GM19468 (cell line): ENCODE data around the gene TOMM40L.

Source experiments
- ATAC-seq: cut with Tn5 transposase; IDR thresholded peaks from one replicate; pipeline ENCODE4 v1.9.1; 2021; ENCODE audit warnings: mild to moderate bottlenecking, moderate library complexity, moderate number of reproducible peaks; ENCODE audit not compliant: unreplicated experiment; ENCODE audit errors: extremely low read depth

Gene TOMM40L

DNA sequence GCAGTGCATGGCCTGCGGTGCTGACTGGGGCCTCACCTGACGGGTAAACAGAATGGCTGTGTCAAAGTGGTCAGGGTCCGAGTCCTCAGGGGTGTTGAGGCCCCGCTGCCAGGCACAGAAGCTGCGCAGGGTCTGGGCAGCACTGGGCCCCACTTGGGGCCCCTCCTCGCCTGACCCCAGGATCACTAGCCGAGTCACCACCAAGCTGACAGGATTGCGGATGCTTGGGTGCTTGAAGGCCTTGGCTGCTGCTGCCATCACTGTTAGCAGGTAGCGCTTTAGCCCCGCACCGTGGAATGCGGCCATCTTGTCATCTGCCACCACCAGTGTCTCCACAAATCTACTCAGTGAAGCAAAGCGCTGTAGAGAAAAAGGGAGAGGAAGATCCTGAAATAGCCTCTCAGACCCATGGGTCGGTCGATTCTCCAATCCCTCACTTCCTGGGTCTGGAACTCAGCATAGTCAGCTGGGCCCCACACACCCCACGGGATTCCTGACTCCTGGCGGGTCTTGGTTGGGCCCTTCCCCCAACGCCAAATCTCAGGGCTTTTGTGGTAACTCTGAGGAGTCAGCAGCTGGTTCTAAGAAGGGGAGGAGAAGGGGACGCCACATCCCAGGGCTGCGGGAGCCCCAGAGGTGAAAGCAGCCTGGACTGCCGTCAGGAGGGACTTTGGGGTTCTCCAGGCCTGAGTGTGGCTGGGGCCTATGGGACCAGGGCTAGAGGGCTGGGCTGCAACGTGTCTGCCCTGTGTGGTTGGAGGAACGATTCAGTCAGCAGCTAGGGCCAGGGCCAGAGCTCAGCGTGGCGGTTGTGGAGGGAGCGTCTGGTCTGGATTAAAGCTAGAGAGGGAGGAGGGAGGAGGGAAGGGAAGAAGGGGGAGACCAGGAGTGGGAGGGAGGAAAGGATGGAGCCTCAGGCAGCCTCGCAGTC lies 29.1 kb upstream of the TOMM40L start:
- no peak for ATAC-seq

DNA sequence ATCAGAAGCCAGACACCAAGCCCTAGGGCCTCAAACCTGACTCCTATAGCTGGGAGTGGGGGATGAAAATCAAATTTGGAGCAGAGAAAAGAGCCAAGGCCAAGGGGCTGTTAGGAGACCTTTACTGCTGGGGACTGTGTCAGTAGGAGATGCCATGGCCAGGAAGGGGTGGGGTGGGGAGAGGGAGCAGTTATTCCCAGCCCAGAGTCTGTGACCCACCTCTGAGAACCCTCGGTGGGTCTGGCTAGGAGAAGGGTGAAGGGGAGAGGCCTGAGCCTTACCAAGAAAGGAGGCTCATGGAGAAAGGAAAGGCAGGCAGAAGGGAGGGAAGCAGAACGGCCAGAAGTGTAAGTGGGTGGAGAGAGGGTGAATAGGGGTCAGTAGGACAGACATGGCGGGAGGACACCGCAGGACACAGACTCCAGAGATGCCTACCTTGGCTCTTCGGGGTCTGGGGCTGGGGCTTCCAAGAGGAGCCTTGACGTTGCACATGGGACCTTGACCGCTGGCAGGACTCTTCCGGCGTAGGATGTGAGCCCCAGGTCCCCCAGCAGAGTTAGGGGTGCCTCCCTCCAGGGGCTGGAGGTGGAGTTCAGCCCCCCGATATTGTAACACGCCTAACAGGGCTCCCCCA lies 28.2 kb upstream of the TOMM40L start:
- no peak for ATAC-seq

DNA sequence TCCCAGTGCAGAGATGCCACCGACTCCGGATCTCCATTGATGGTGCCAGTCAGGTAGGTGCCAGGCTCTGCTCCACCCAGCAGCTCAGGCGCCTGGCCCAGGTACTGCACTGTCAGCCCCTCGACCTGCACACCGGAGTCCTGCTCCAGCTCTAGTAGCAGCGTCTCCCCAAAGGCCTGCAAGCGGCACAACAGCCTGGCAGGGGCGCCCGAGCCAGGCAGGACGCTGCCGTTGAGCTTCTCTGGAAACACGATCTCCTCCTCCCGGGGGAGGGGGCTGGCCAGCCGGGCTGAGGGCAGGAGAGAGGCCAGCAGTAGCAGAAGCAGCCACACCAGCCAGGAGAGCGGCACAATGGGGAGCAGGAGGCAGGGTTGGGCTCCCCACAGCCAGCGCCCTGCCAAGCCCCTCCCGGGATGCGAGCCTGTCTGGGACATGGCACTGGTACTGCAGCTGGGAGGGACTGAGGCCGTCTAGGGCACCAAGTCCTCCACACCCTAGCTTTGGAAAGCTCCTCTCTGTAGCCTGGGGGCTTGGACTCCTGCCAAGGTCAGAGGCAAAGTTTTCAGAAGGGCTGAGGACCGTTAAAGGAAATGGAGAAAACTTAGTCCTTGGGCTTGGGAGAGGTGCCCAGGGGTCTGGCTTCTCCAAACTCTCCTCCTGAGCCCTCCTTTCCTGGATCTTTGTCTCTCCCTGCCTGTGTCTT lies 27.5 kb upstream of the TOMM40L start:
- no peak for ATAC-seq

DNA sequence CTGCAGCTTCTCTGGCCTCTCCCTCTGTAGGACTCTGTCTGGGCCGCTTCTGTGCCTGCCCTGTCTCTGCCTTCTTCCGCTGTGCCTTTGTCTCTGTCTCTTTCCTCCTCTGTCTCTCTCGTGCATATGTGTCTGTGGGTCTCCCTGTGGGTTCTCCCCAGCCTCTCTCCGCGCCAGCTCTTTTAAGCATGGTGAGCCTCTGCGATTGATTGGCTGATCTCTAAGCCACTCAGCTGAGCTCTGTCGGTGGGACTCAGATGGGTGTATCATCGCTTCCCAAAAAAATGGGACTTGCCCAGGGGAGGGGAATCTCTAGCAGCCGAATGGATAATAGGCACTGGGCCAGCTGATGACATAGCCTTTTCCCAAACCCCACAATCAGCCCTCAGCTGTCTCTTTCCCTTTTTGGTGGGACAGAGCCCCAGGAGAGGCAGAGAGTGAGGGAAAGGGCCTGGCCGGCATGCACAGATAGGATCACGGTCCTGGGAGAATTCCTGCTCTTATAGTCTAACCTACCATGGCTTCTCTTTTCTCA lies 26.9 kb upstream of the TOMM40L start, which contains the start of gene ADAMTS4:
Gene ADAMTS4, minus strand, starts transcription at position 158 of the 535 bp plus-strand sequence. CDS start 427 bp downstream, outside the sequence.
- no peak for ATAC-seq

DNA sequence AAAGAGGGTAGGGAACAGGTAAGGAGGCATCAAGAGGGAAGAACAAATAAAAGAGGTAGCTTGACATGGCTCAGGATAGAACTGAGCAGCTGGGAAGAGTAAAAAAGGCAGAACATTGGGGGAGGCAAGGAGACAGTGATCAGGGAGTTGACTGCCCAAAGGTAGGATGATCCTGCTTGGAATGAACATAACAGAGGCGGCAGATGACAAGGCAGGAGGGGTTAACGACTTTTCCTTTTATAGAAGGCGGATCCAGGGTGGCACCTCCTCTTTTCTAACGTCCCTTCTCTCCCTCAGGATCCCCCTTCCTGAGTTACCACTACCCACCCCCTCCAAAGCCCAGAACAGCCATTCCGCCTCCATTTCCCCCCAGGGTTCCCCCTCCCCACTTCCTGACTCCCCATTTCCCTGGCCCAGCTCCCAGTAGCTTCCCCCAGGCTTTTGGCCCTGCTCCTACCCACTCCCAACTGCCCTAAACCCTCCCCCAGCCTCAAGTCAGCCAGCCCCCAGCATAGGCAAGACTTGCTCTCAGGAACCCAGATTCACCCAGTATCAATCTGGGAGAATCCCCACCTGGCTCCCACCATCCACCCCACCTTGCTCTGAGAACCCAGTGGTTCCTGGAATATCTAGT lies 26.2 kb upstream of the TOMM40L start:
- no peak for ATAC-seq

DNA sequence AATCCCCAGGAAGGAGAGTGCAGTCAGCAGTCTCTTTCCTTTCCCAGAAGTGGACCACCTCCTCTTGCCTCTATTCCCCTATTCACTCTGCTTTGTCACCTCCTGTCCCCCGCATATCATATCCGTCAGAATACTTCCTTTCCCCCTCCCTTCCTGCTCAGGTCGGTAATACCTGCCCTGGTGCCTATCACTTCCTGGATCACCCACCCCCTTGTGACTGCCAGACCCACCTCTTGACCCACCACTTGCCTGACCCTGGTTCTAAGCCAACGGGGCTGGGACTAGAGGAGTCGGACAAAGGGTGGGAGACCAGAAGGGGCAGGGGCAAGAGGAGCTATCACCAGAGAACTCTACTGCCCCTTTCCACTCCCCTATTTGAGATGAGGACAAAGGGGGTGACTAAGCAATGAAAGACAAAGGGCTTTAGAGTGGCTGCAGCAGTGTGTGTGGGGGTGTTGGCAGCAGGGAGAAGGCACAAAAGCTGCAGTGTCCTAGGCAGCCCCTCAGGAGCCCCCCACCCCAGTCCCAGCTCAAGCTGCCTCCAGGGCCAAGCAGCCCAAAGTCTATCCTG lies 25.4 kb upstream of the TOMM40L start:
- no peak for ATAC-seq

DNA sequence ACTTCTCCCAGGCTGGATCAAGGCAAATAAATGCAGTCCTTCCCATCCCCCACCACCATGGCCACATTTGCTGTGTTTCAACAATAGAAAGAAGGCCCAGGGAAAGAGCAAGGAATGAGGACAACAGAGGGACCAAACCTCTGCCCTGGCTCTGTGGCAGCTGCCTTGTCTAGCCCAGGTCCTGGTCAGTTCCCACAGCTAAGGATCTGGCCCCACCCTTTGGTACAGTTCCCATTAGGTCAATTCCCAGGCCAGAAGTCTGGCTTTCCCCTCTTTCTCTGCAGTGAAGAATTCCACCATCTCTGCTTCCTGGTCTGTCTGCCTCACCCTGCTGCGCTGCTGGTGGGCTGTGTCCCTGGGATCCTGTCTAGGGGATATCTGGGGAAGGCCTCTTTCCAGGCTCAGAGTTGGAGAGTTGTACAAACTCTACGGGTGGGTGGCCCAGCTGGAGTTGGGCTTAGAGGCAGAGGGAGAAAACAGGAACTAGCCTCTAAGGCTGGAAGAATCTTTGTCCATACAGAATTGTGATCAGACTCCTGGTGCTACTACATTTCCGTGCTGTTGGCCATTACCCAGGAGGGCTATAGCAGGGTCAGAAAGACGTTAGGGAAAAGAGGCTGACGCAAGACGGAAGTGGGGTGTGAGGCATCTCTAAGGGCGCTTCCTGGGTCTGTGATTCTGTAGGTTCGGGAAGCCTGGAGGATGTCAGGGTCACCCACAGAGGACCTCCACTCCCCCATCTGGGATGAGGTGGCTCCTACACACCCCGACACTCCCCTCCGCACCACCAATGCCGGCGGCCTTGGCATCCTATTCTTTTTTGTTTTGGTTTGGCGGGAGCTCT lies 24.6 kb upstream of the TOMM40L start:
- ATAC-seq = no peak

DNA sequence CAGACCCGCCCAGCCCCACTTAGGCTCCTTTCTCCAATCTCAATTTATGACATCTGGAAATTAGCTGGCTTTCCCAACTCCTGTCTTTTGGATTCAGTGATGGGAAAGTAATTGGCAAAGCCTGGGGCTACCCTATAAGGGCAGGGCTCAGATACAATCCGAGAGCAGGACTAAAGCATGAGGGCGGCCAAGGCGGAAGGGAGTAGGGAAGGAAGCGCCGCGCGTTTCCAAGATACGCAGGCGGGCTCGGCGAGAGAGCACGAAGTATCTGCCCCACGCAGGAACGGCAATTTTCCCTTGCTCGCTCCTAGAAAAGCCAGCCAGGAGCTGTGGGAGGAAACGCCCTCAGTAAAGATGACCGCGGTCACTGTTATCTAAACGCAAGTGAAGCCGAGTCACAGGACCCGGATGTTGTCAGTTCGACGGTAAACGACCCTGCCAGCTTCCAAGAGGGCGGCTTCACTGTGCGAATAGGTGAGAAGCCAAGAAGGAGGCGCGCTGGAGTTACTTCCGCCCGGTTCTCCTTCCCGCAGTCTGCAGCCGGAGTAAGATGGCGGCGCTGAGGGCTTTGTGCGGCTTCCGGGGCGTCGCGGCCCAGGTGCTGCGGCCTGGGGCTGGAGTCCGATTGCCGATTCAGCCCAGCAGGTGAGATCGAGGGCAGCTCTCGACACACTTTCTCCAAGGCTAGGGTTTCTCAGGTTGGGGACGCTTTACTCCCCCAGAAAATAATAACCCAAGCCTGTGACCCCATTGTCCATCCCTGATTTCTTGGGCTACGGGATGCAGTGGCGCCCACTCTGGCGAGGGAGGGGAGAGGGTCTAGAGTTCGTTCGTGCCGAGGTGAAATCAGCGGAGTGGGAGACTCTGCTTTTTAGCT lies 23.8 kb upstream of the TOMM40L start, which contains the start of gene NDUFS2:
Gene NDUFS2, plus strand, starts transcription at position 532 of the 877 bp plus-strand sequence. Its CDS starts 19 bp downstream, at position 551.
- ATAC-seq = peak; percentile 86

DNA sequence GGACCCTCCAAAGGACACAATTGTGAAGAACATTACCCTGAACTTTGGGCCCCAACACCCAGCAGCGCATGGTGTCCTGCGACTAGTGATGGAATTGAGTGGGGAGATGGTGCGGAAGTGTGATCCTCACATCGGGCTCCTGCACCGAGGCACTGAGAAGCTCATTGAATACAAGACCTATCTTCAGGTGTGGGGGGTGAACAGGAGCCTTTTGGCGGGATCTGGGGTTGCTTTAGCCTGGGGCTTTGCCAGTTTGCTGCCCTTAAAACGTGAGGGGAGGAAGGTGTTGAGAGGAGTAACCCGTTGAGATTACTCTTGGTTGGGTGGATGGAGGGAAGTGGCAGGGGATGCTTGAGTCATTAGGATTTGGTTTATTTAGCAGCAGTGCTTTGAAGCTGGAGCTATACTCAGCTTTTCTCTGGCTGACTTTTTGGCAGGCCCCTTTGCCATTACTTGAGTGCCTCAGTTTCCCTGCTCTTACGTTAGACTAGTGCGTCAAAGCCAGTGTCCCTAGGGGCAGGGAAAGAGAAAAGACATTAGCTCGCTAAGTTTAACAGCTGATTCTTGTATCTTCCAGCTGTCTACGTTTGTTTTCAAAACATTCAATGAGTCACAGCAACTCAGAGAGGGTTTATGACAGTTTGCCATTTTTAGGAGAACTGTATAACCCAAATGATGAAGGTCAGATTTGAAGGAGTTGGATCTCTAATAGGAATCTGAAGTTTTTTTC lies 19.3 kb upstream of the TOMM40L start:
- ATAC-seq = no peak

DNA sequence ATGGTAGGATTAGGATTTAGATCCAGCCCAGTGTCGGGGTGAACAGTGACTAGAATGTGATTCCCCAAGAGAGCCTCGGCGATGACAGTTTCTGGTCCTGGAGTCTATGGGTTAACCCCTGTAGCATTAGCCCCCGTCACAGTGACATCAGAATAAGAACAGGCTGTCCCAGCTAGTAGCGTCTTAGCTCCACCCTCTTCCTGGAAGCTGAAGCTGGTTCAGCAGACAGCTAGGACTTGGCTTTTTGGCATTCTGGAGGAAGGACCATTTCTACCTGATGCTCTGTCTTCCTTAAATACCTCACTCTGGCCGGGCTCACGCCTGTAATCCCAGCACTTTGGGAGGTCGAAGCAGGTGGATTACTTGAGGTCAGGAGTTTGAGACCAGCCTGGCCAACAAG lies 18.7 kb upstream of the TOMM40L start:
- ATAC-seq = no peak

DNA sequence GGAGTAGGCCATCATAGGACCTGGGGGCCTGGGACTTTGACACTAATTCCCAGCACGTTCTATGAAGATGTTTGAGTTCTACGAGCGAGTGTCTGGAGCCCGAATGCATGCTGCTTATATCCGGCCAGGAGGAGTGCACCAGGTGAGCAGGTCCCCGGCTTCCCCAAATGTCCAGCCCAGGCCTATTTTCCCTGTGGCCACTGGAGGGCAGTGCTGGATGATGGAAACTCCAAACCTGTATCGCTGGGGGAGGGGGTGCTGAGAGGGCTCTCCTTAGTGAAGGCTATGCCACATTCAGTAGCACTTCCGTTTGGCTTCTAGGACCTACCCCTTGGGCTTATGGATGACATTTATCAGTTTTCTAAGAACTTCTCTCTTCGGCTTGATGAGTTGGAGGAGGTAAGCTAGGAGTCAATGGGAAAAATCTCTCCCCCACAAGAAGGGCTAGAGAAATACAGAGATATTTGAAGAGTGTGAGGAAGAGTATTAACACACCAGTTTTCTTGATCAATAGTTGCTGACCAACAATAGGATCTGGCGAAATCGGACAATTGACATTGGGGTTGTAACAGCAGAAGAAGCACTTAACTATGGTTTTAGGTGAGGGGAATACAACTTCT lies 16.0 kb upstream of the TOMM40L start:
- ATAC-seq = no peak

DNA sequence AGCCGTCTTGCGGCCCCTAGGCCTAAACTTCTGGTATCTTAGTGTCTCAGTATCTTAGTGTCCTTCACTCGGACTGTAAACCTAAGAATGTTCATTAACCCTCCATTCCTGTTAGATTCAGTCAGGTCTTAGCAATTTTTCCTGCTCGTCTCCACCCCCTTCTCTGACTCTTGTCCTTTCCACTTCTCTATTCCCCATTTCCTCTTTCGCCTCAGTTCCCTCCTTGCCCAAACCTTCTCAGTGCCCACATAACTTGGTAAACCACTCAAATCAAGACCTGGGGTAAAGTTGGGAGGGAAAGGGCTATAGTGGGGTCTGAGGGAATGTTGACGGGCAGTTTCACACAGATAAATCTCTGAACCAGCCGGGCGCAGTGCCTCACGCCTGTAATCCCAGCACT lies 11.5 kb upstream of the TOMM40L start:
- ATAC-seq = no peak

DNA sequence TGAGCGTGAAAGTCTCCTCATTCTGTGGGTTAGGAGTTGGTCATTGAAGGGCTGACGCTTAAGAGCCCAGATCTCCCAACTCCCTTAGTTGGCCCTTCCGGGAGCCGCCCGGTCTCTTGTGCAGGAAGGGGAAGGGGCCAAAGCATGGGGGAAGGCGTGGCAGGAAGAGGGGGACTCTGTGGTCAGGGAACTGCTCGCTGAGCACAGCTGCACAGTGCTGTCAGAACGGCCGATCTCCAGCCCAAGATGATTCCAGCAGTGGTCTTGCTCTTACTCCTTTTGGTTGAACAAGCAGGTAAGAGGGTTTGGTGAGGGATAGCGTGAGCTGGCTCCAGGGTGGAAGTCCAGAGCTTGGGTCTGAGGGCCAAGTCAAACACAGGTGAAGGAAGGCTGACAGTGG lies 10.8 kb upstream of the TOMM40L start, which contains the start of gene FCER1G:
Gene FCER1G, plus strand, starts transcription at position 220 of the 400 bp plus-strand sequence. Its CDS starts 27 bp downstream, at position 247.
- no peak for ATAC-seq

DNA sequence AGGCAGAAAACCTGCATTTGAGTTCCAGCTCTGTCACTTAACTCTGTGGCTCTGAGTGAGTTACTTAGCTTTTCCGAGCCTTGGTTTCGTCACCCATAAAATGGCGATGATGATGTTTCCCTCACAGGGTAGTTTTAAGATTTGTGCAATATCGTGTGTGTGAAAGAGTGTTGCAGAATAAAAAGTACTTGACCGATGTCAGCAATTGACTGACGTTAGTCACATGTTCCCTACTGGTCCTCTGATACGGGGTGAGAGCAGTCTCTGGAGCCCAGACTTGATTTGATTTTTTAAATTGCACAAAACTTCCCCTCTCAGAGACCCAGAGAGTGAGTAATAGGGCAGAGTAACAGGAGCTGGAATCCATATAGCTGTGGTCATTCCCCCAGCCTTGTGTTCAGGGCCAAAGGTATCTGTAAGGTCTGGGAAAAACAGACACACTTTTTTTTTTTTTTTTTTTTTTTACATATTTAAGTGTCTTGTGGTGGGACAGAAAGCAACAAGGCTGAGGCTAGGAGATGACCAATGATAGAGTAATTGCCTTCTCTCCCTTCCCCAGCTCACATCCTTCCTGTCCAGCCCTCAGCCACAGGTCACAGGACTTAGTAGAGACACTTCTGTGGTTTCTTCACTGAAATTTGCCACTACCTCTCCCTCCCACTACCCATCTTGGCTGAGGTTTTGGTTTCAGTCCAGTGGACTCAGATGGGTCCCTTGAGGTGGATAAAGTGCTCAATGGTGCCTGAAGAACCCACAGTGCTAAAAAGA lies 8.7 kb upstream of the TOMM40L start:
- peak; percentile 36 for ATAC-seq

DNA sequence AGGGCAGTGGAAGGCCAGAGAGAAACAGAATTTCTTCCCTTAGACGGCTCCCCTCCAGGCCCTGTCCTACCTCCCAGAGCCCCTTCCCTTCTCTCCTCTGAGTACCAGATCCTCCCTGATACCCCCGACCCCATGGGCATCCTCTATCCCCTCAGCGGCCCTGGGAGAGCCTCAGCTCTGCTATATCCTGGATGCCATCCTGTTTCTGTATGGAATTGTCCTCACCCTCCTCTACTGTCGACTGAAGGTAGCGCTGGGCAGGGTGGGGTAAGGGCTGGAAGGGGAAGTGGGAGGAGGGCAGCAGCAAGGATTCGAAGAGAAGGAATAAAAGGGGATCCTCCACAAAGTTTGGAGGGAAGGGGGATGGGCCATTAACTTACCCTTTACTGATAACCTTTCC lies 8.0 kb upstream of the TOMM40L start:
- ATAC-seq = no peak
